Caco-2 (cell line): ENCODE measurements around the gene MAPKAP1. TPM values are rescaled to one million over a fixed set of nuclear protein-coding genes. Genes with fewer than 3 reads are reported as not detected.

Experiments
- BruUV-seq: library from RNA; stranded (reverse); fragments of 400-500 nt; replicated peaks from 2 replicates; lab custom pipeline; 2021; lab: Mats Ljungman, UMichigan
- CTCF ChIA-PET: fragments of 300-600 bp; sonication (Branson Sonifier 250); formaldehyde crosslinking; loops from one replicate; lab custom pipeline; 2022; ENCODE audit warnings: antibody characterized with exemption; lab: Charles Lee
- POLR2A ChIA-PET: fragments of 300-600 bp; sonication (Branson Sonifier 250); formaldehyde crosslinking; loops from one replicate; lab custom pipeline; 2022; ENCODE audit warnings: antibody characterized with exemption; lab: Charles Lee
- DNase-seq, 2 experiments: peaks; one replicate each; pipeline versions ENCODE4 v3.0.0 to v3.0.0-alpha.2; 2020 to 2022
- H3K27me3 ChIP-seq: replicated peaks from 2 replicates; pipeline ENCODE4 v1.6.0; 2011; ENCODE audit warnings: low read length; ENCODE audit not compliant: control insufficient read depth, insufficient read depth
- H3K36me3 ChIP-seq: 2 replicates; pipeline ENCODE4 v1.5.1; 2011; ENCODE audit warnings: low read length; ENCODE audit not compliant: control insufficient read depth, insufficient read depth
- H3K4me1 ChIP-seq: fragments of 250-450 bp; sonication (Bioruptor Pico); 2 replicates; pipeline ENCODE4 v1.5.1; 2020; ENCODE audit warnings: mild to moderate bottlenecking
- H3K4me3 ChIP-seq: 2 replicates; pipeline ENCODE4 v1.5.1; 2011; ENCODE audit warnings: low read depth, mild to moderate bottlenecking, control low read depth, low read length
- H3K9me3 ChIP-seq: fragments of 250-450 bp; sonication (Bioruptor Pico); 2 replicates; pipeline ENCODE4 v1.5.1; 2020; ENCODE audit warnings: mild to moderate bottlenecking, moderate library complexity
- H3K27ac Mint-ChIP-seq: one replicate; pipeline ENCODE4 v1.8.0; 2022; ENCODE audit warnings: mixed read lengths; ENCODE audit not compliant: unreplicated experiment
- H3K27me3 Mint-ChIP-seq: one replicate; pipeline ENCODE4 v1.8.0; 2022; ENCODE audit warnings: mixed read lengths; ENCODE audit not compliant: insufficient read depth, unreplicated experiment
- H3K36me3 Mint-ChIP-seq: one replicate; pipeline ENCODE4 v1.8.0; 2022; ENCODE audit warnings: mild to moderate bottlenecking, mixed read lengths; ENCODE audit not compliant: insufficient read depth, unreplicated experiment
- H3K4me1 Mint-ChIP-seq: one replicate; pipeline ENCODE4 v1.8.0; 2022; ENCODE audit warnings: low read depth, mixed read lengths; ENCODE audit not compliant: unreplicated experiment
- H3K4me3 Mint-ChIP-seq: one replicate; pipeline ENCODE4 v1.8.0; 2022; ENCODE audit warnings: mild to moderate bottlenecking, moderate library complexity, mixed read lengths; ENCODE audit not compliant: unreplicated experiment
- H3K9me3 Mint-ChIP-seq: one replicate; pipeline ENCODE4 v1.8.0; 2022; ENCODE audit warnings: mixed read lengths; ENCODE audit not compliant: unreplicated experiment
- CTCF ChIP-seq, 2 experiments: fragments of 200-600 bp in 1 of 2; IDR thresholded peaks; 1 replicate in 1 of 2; 2 replicates in 1 of 2; pipeline versions ENCODE4 v1.5.1 to v1.8.0; 2011 to 2022; ENCODE audit warnings: antibody characterized with exemption in 1 of 2, control low read depth in 1 of 2, inconsistent platforms in 1 of 2, low read depth in 1 of 2, low read length in 1 of 2, mild to moderate bottlenecking in 1 of 2, moderate library complexity in 1 of 2; ENCODE audit not compliant: insufficient read depth in 1 of 2, severe bottlenecking in 1 of 2, unreplicated experiment in 1 of 2
- intact Hi-C: fragments of 100-400 bp; cut with micrococcal nuclease; formaldehyde crosslinking; loops from one replicate; pipeline ENCODE4 v1.10.0; 2022; ENCODE audit not compliant: unreplicated experiment
- total RNA-seq: library from RNA; stranded (reverse); gene quantifications from 2 replicates; pipeline ENCODE4 v1.2.3, GENCODE V29; 2022

The MAPKAP1 gene
- total RNA-seq, 1 experiment from 2014 or later, result 70.0 TPM

GRCh38 chr9:125529589-125530515, 177.2 kb downstream of the MAPKAP1 start:
- no peaks in the 10 kb centered on the region for H3K9me3 ChIP-seq
- H3K27me3 Mint-ChIP-seq, result no peaks in the 10 kb centered on the region
- H3K4me1 Mint-ChIP-seq, result no peaks in the 10 kb centered on the region
- CTCF ChIA-PET, result no interaction called here
- no peaks in the 10 kb centered on the region for H3K27me3 ChIP-seq
- no TSS peak for BruUV-seq
- H3K27ac Mint-ChIP-seq, result no peak overlapping the region
- H3K36me3 Mint-ChIP-seq, result no peaks in the 10 kb centered on the region
- POLR2A ChIA-PET, result interaction anchor here (0.7 kb wide), 1 partner anchor 216 kb away, joined by 6 read pairs; no protein-coding TSS in a partner anchor
- no peak for DNase-seq
- H3K4me3 ChIP-seq, result no peak overlapping the region
- no peaks in the 10 kb centered on the region for H3K4me1 ChIP-seq
- intact Hi-C loops, result loop anchor here (10.0 kb wide), 1 partner anchor 115 kb away; no protein-coding TSS in a partner anchor
- H3K9me3 Mint-ChIP-seq, result no peaks in the 10 kb centered on the region
- no peaks in the 10 kb centered on the region for H3K36me3 ChIP-seq
- TF ChIP-seq CTCF (IDR thresholded peaks at IDR 0.05; ENCODE audit: insufficient read depth in 1 of 2, low read depth in 1 of 2, low read length in 1 of 2, severe bottlenecking in 1 of 2, unreplicated experiment in 1 of 2), result no peak
- H3K4me3 Mint-ChIP-seq, result no peak overlapping the region

- CTCF ChIA-PET, result no interaction called here
- no peaks in the 10 kb centered on the region for H3K27me3 Mint-ChIP-seq
- BruUV-seq, result no TSS peak
- no peaks in the 10 kb centered on the region for H3K9me3 Mint-ChIP-seq
- H3K4me3 ChIP-seq, result no peak overlapping the region
- no peak for TF ChIP-seq CTCF (IDR thresholded peaks at IDR 0.05; ENCODE audit: insufficient read depth in 1 of 2, low read depth in 1 of 2, low read length in 1 of 2, severe bottlenecking in 1 of 2, unreplicated experiment in 1 of 2)
- POLR2A ChIA-PET, result interaction anchor here (0.7 kb wide), 1 partner anchor 217 kb away, joined by 6 read pairs; no protein-coding TSS in a partner anchor
- H3K36me3 Mint-ChIP-seq, result no peaks in the 10 kb centered on the region
- DNase-seq, result no peak
- H3K36me3 ChIP-seq, result no peaks in the 10 kb centered on the region
- no peaks in the 10 kb centered on the region for H3K27me3 ChIP-seq
- H3K4me1 ChIP-seq, result no peaks in the 10 kb centered on the region
- H3K9me3 ChIP-seq, result no peaks in the 10 kb centered on the region
- H3K27ac Mint-ChIP-seq, result no peak overlapping the region
- no peaks in the 10 kb centered on the region for H3K4me1 Mint-ChIP-seq
- intact Hi-C loops, result no loop called here
- H3K4me3 Mint-ChIP-seq, result no peak overlapping the region
Observed at GRCh38 chr9:125529107-125529506, 177.9 kb downstream of the MAPKAP1 start.

- Mint-ChIP-seq H3K27ac (no peak overlapping the region), H3K9me3 (no peaks in the 10 kb centered on the region), H3K4me1 (no peaks in the 10 kb centered on the region), H3K4me3 (no peak overlapping the region), H3K27me3 (no peaks in the 10 kb centered on the region), H3K36me3 (no peaks in the 10 kb centered on the region)
- ChIA-PET CTCF (no interaction called here), POLR2A (no interaction called here)
- intact Hi-C loops, result no loop called here
- no TSS peak for BruUV-seq
- H3K36me3 ChIP-seq, result no peaks in the 10 kb centered on the region
- H3K4me1 ChIP-seq, result no peaks in the 10 kb centered on the region
- H3K9me3 ChIP-seq, result no peaks in the 10 kb centered on the region
- no peak for DNase-seq
- H3K4me3 ChIP-seq, result no peak overlapping the region
- TF ChIP-seq CTCF (IDR thresholded peaks at IDR 0.05; ENCODE audit: insufficient read depth in 1 of 2, low read depth in 1 of 2, low read length in 1 of 2, severe bottlenecking in 1 of 2, unreplicated experiment in 1 of 2), result no peak
- no peaks in the 10 kb centered on the region for H3K27me3 ChIP-seq
Observed at GRCh38 chr9:125527471-125528002, 179.5 kb downstream of the MAPKAP1 start.
